Kidney (tissue), 14 donors: Measurements from ENCODE around the gene TM4SF20. TPM values are rescaled to one million over a fixed set of nuclear protein-coding genes. Genes with fewer than 3 reads are reported as not detected.
A peak's percentile ranks its signal among the peaks of the same experiment; 100 is the strongest.

Experiments used
- DNase-seq, 5 donors: peaks; one replicate each; pipeline ENCODE4 v3.0.0-alpha.2; 2013 to 2020
- FAIRE-seq: peaks from 2 replicates; lab custom pipeline; 2012; peaks lifted over from hg19 to GRCh38; lab: Jason Lieb, UNC
- H3K27ac ChIP-seq, 2 donors: one replicate each; pipeline ENCODE4 v1.7.0; 2013; ENCODE audit warnings: low read depth in 2 of 2, low read length in 2 of 2, inconsistent platforms in 1 of 2
- H3K27me3 ChIP-seq: one replicate; pipeline ENCODE4 v1.7.1; 2013; ENCODE audit warnings: low read length, inconsistent platforms; ENCODE audit not compliant: control insufficient read depth, insufficient read depth
- H3K36me3 ChIP-seq, 3 donors: one replicate each; pipeline versions ENCODE4 v1.7.0 to v1.7.1; 2013; ENCODE audit warnings: low read length in 3 of 3, control low read depth in 1 of 3, inconsistent platforms in 1 of 3; ENCODE audit not compliant: insufficient read depth in 3 of 3, control insufficient read depth in 2 of 3
- H3K4me1 ChIP-seq, 3 donors: one replicate each; pipeline versions ENCODE4 v1.7.0 to v1.7.1; 2013; ENCODE audit warnings: low read length in 3 of 3, inconsistent platforms in 1 of 3, low read depth in 1 of 3; ENCODE audit not compliant: control insufficient read depth in 2 of 3, insufficient read depth in 2 of 3
- H3K4me3 ChIP-seq, 3 donors: one replicate each; pipeline versions ENCODE4 v1.7.0 to v1.8.1; 2013; ENCODE audit warnings: low read length in 3 of 3, control low read depth in 1 of 3, inconsistent platforms in 1 of 3
- H3K9ac ChIP-seq, 3 donors: one replicate each; pipeline versions ENCODE4 v1.7.0 to v1.7.1; 2013; ENCODE audit warnings: low read length in 3 of 3, control low read depth in 1 of 3, inconsistent platforms in 1 of 3
- H3K9me3 ChIP-seq, 3 donors: one replicate each; pipeline versions ENCODE4 v1.7.0 to v1.7.1; 2013; ENCODE audit warnings: low read length in 3 of 3, control low read depth in 1 of 3, inconsistent platforms in 1 of 3; ENCODE audit not compliant: control insufficient read depth in 2 of 3, insufficient read depth in 1 of 3
- CTCF ChIP-seq: IDR thresholded peaks from 3 replicates; pipeline ENCODE4 v1.5.1; 2012; ENCODE audit warnings: mild to moderate bottlenecking, moderate library complexity, borderline replicate concordance; ENCODE audit not compliant: insufficient read depth; ENCODE audit errors: extremely low read depth
- intact Hi-C: fragments of 100-400 bp; cut with DNase I; formaldehyde crosslinking; loops from one replicate; pipeline ENCODE4 v1.11.1; 2022
- polyA plus RNA-seq: library from polyadenylated mRNA; stranded (reverse); fragments of 350-450 nt; fragmentation: Illumina TruSeq; extraction: RNeasy Lipid Tissue Mini Kit (QIAGEN cat#74804); gene quantifications from one replicate; pipeline ENCODE4 v1.2.3, GENCODE V29; 2014; ENCODE audit warnings: low read depth, low replicate concordance; ENCODE audit not compliant: insufficient read depth
- total RNA-seq: library from RNA; stranded (reverse); fragmentation: NEBNext Ultra II Directional; extraction: Animal tissue kit (Norgen Biotek cat#: 25700); gene quantifications from one replicate; pipeline ENCODE4 v1.2.1, GENCODE V29; 2021
- donor health status: control.
- donor health status: control.
- donor health status: control.
- donor health status: control.
- donor health status: control.
- donor health status: DM: yes; HTN: yes; CAD: no.
- donor health status: Normal renal cell carcinoma (clear cell type).

The TM4SF20 gene
- total and polyA plus RNA-seq, 2 donors from 2014 or later = not detected

GRCh38 chr2:227349989-227350612 lies 29.0 kb downstream of the TM4SF20 start:
- H3K9me3 ChIP-seq = no peaks in the 10 kb centered on the region
- DNase-seq (no peak), FAIRE-seq (no peak)
- H3K4me1 ChIP-seq = peaks cover 0 to 2% (median 0%) of the 10 kb centered on the region in 3 donors
- peaks cover 0 to 3% (median 0%) of the 10 kb centered on the region in 3 donors for H3K36me3 ChIP-seq
- H3K27me3 ChIP-seq = no peaks in the 10 kb centered on the region
- intact Hi-C loops = no loop called here
- H3K4me3 ChIP-seq = no peak overlapping the region
- H3K9ac ChIP-seq = no peak overlapping the region
- no peak overlapping the region for H3K27ac ChIP-seq
- no peak for TF ChIP-seq CTCF

- Histone ChIP-seq H3K9ac (no peak overlapping the region), H3K4me1 (peaks cover 0 to 2% (median 0%) of the 10 kb centered on the region in 3 donors), H3K36me3 (peaks cover 0 to 3% (median 0%) of the 10 kb centered on the region in 3 donors), H3K27me3 (no peaks in the 10 kb centered on the region), H3K4me3 (no peak overlapping the region), H3K9me3 (no peaks in the 10 kb centered on the region), H3K27ac (no peak overlapping the region)
- intact Hi-C loops = no loop called here
- TF ChIP-seq CTCF = no peak
- no peak for FAIRE-seq
- DNase-seq = no peak
Observed at GRCh38 chr2:227348324-227348723, 30.8 kb downstream of the TM4SF20 start.

- Histone ChIP-seq H3K9ac (no peak overlapping the region), H3K4me3 (no peak overlapping the region), H3K4me1 (peaks cover 0 to 2% (median 0%) of the 10 kb centered on the region in 3 donors), H3K36me3 (peaks cover 0 to 9% (median 0%) of the 10 kb centered on the region in 3 donors), H3K9me3 (no peaks in the 10 kb centered on the region), H3K27ac (no peak overlapping the region), H3K27me3 (no peaks in the 10 kb centered on the region)
- FAIRE-seq (no peak), DNase-seq (peak in 3 of 5 donors; percentile 19 to 60 (median 39))
- no peak for TF ChIP-seq CTCF
- intact Hi-C loops = no loop called here
Observed at GRCh38 chr2:227347117-227347516, 32.0 kb downstream of the TM4SF20 start.
